HG02870 (cell line): ENCODE results near the gene FBXL13.
"Not testable (repeated sequence)": the region's sequence is repeated elsewhere in the genome, so short reads cannot be mapped to it uniquely, and the experiment has no call there.

Experiments
- ATAC-seq: cut with Tn5 transposase; IDR thresholded peaks from one replicate; pipeline ENCODE4 v1.9.1; 2021; ENCODE audit warnings: mild to moderate bottlenecking, moderate library complexity; ENCODE audit not compliant: unreplicated experiment

FBXL13 gene

DNA sequence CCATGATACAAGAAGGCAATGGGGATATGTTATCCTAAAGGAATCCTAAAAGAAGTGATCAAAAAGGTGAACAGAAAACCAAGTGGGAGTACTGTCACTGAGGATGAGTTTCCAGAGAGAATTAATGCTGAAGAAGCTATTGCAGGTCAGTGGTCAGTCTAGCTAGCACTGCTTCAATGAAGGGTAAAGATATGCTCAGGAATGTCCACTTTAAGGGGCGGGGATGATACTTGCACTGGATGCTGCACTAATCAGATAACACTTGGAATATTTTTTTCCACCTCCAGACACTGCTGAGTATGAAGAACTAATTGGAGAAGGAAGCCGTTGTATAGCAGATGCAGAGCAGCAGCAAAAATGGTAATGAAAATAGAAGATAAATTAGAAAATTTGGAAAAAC lies 86.5 kb downstream of the FBXL13 start:
- no peak for ATAC-seq

DNA sequence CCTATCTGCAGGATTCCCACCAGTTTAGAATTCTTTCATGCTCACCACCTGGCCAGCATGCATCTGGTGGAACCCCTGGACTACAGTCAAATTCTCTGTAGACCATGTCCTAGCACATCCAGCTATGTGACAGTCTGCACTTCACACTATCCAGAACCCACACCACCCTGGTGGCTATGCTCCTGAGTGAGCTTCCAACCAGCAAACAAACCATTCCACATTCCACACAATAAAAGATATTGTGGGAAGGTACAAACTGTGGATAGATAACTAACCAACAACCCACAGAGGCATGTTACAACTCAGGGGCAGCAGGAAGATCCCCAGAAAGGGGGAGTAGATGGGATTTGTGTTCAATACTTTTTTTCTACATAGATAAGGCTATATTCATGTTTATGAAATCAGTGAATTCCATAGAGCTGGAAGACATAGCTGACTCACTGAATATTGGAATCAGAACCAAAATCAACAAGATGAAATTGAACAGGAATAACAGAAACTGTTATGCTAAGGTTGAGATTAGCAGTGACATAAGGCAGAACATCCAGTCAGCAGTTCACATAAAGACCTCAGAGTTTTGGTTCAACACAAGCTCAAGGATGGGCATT lies 89.3 kb downstream of the FBXL13 start:
- ATAC-seq: no peak

DNA sequence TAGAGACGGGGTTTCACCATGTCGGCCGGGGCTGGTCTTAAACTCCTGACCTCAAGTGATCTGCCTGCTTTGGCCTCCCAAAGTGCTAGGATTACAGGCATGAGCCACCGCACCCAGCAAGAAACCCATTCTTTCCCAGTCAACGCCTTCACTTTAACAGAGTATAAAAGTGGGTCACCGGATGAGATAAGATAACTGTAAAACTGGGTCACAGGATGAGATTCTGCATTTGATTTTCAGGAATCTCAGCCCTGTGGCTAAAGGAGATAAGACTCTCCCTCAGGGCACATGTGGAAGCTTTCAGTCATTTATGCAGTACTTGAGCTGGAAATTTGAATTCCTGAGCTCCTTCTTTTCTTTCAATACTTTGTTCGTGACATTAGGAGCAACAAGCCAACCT lies 91.0 kb downstream of the FBXL13 start:
- ATAC-seq: no peak

DNA sequence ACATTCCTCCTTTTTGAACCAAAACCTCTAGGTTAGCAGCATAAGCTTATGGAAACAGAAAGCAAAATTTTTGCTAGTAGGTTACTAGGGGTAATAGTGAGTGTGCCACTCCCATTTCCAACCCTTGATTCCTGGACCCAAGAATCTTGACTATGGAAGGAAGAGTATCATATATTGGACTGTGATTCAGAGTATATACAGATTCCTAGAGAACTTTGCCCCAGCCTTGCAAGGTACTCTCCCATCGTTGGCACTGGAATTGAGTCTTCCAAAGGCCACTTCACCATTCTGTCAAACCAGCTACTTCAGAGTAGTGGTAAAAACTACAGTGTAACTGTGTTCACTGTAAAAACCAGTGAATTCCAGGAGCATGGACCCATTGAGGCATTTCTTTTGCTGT lies 92.4 kb downstream of the FBXL13 start:
- no peak for ATAC-seq

DNA sequence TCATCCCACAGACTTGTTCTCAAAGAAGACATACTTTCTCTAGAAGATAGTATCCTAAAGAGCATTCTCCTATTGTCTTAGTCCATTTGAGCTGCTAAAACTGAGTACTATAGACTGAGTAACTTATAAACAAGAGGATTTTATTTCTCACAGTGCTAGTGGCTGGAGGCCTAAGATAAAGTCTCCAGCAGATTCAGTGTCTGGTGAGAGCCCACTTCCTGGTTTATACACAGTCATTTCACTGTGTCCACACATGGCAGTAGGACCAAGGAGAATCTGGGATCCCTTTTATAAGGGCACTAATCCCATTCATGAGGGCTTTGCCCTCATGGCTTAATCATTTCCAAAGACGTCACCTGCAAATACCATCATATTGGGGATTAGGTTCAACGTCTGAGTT lies 93.1 kb downstream of the FBXL13 start:
- no peak for ATAC-seq

DNA sequence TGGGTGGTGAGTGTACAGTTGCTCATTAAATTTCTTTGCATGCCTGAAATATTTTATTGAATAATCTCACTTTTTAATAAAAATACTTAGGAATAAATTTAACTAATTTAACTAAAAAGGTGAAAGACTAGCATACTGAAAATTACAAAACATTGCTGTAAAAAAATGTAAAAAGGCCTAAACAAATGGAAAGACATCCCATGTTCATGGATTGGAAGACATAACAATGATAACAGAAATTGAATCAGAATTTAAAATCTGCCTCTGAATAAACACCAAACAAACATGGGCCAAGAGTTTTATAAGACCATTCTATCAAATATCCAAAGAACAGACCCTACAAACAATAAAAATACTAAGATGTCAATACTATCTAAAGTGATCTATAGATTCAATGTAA lies 94.9 kb downstream of the FBXL13 start:
- ATAC-seq: no peak

DNA sequence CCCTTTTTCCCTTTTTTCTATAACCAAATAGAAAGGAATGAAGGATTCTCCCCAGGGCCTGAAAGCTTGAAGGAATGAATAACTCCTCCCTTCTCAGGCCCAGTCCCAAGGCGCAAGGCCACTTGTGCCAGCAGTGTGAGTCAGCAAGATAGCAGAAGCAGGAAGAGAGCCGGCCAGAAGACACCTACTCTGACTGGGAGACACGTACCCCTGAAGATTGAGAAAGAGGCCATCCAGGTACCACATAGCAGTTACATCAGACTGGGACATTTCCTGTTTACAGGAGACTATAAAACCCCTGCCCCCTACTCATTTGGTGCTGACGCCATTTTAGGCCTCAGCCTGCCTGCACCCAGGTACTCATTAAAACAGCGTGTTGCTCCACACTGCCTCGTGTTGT lies 96.3 kb downstream of the FBXL13 start:
- no peak for ATAC-seq

DNA sequence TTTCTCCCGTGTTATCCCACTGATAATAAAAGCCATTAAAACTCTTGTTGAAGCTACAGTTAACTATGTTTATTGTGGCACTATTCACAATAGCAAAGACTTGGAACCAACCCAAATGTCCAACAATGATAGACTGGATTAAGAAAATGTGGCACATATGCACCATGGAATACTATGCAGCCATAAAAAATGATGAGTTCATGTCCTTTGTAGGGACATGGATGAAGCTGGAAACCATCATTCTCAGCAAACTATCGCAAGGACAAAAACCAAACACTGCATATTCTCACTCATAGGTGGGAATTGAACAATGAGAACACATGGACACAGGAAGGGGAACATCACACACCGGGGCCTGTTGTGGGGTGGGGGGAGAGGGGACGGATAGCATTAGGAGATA lies 97.0 kb downstream of the FBXL13 start:
- ATAC-seq: not testable (repeated sequence)

DNA sequence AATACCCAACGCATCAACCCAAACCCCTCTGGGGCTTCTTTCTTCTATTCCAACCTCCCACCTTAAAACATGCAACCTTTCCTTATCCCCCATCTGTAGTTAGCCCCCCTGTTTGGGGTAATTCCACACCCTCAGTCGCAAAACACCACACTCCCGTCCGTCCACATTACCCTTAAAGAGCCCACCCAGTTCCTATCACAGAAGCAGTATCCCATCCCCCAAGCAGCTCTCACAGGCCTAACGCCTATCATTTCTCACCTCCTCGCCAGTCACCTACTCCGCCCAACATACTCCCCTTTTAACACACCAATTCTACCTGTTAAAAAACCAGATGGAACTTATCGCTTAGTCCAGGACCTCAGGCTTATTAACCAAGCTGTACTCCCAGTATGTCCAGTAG lies 98.1 kb downstream of the FBXL13 start:
- ATAC-seq: no peak

DNA sequence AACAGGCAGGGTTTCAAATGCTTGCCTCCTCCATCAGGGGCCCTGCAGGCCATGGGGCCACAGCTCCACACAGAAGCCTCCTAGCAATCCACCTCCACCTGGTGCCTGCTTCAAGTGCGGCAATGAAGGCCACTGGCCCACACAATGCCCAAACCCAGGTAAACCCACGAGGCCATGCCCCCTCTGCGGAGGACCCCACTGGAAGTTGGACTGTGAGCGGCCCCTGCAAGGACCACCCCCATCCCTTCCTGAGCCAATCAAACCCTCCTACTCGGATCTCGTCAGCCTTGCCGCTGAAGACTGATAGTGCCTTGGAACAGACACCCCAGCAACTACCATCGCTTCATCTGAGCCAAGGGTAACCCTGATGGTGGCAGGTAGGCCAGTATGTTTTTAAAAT lies 98.7 kb downstream of the FBXL13 start:
- no peak for ATAC-seq

DNA sequence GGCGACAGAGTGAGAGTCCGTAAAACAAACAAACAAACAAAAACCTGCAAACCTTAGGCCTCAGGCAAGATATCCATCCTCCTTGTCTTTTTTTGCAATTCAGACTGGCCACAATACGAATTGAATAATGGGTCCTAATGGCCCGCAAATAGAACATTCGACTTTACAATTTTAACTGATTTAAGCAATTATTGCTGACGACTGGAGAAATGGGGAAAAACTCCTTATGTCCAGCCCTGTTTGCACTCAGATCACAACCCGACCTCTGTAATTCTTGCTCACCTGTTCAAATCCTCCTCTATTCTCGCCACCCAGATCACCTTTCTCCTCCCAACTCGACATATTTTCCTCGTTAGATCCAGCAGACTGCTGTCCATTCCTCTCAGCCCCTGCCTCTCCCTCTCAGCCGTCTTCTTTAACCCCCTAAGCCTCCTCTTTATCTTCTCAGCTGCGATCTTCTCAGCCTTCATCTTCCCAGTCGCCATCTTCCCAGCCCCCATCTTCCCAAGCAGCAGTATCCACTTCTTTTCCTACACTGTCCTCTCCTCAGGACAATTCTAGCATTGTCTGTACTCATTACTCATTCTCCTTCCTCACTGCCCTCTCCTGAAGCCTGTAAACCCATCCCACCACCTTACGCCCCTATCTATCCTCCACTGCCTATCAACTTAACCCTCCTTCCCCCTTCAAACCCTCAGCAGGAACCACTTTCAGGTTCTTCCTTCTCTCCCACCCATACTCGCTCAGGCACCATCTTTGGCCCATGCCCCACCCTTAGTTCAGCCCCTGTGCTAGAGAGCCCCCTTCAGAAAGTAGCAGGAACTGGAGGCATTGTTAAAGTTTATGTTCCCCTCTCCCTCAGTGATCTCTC lies 100.0 kb downstream of the FBXL13 start:
- ATAC-seq: no peak

DNA sequence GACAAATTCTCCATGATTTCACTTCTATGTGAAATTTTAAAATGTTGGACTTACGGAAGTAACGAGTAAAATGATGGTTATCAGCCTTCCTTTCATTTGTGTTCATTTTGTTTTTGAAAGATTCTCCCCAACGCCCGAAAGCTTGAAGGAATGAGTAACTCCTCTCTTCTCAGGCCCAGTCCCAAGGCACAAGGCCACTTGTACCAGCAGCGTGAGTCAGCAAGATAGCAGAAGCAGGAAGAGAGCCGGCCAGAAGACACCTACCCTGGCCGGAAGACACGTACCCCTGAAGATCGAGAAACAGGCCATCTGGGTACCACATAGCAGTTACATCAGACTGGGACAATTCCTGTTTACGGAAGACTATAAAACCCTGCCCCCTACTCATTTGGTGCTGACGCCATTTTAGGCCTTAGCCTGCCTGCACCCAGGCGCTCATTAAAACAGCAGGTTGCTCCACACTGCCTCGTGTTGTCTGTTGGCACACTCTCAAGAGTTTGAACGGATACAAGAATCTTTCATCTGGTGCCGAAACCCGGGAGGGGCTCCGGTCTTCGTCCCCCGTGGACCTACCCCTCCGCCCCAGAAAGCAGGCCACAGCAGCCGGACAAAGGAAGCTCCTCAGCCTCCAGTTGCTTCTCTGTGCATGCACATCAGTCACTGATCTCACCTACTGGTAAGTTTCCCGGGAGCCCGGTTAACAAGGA lies 101.3 kb downstream of the FBXL13 start:
- no peak for ATAC-seq

DNA sequence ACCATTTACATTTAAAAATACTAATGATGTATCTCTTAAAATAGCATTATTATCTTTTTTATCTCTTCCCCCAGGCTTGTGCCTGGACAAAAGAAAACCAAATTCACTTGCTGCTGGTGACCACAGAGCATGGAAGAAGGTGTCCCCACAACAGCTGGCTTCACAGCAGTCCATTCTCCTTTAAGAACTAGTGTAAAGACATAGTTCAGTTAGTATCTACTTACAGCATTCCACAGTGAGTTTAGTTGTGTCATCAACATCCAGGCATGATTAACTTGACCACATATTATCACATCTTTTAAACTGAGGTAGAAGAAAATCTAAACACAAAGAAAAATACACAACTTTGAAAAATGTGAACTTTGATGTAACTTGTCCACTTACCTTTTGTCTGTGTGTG lies 106.8 kb downstream of the FBXL13 start:
- ATAC-seq: no peak

DNA sequence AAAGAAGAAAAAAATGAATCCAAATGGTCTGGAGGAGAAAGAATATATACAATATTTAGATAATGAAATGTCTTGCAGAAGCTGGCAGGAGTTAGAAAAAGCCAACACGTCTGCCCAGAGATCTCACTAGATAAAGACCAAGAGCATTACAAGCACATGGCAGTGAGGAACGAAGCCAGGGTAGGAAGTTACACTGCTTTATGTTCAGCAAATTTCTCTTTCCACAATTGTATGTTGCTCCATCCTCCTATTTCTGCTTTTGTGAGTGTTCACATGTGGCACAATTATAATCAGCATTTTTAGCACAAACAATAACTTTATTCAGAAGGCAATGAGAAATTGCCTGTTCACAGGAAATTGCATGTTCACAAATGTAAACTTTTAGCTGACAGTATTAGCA lies 108.1 kb downstream of the FBXL13 start:
- no peak for ATAC-seq

DNA sequence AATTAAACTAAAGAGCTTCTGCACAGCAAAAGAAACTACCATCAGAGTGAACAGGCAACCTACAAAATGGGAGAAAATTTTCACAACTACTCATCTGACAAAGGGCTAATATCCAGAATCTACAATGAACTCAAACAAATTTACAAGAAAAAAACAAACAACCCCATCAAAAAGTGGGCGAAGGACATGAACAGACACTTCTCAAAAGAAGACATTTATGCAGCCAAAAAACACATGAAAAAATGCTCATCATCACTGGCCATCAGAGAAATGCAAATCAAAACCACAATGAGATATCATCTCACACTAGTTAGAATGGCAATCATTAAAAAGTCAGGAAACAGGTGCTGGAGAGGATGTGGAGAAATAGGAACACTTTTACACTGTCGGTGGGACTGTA lies 112.6 kb downstream of the FBXL13 start:
- ATAC-seq: not testable (repeated sequence)

DNA sequence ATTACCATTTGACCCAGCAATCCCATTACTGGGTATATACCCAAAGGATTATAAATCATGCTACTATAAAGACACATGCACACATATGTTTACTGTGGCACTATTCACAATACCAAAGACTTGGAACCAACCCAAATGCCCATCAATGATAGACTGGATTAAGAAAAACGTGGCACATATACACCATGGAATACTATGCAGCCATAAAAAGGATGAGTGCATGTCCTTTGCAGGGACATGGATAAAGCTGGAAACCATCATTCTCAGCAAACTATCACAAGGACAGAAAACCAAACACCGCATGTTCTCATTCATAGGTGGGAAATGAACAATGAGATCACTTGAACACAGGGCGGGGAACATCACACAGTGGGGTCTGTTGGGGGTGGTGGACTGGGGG lies 116.6 kb downstream of the FBXL13 start:
- not testable (repeated sequence) for ATAC-seq

DNA sequence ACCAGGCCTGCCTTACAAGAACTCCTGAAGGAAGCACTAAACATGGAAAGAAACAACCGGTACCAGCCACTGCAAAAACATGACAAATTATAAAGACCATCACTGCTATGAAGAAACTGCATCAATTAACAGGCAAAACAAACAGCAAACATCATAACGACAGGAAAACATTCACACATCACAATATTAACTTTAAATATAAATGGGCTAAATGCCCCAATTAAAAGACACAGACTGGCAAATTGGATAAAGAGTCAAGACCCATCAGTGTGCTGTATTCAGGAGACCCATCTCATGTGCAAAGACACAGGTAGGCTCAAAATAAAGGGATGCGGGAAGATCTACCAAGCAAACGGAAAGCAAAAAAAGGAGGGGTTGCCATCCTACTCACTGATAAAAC lies 120.2 kb downstream of the FBXL13 start:
- not testable (repeated sequence) for ATAC-seq

DNA sequence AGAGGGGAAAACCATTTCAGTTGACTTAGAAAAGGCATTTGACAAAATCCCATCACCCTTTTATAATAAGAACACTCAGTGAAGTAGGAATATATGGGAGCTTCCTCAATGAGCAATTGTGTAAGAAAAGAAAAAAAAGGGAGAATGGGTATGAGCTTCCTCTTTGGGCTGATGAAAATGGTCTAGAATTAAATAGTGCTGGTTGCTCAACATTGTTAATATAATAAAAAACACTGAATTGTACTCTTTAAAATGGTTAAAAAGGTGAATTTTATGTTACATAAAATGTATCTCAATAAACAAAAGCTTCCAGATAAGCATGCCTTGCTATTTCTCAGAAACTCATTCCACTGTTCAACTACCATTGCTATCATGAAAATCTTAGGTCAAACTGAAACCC lies 121.2 kb downstream of the FBXL13 start:
- no peak for ATAC-seq

DNA sequence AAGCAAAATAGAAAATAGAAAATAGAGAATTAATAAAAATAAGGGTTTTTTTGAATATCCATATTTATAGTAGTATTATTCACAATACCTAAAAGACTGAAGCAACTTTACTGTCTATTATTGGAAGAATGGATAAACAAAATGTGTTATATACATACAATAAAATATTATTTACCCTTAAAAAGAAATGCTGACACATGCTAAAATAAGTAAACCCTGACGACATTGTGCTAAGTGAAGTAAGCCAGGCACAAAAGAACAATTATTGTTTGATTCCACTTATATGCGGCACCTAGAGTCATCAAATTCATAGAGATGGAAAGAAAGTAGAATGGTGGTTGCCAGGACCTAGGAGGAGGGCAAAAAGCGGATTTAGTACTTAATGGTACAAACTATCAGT lies 122.8 kb downstream of the FBXL13 start:
- ATAC-seq: no peak

DNA sequence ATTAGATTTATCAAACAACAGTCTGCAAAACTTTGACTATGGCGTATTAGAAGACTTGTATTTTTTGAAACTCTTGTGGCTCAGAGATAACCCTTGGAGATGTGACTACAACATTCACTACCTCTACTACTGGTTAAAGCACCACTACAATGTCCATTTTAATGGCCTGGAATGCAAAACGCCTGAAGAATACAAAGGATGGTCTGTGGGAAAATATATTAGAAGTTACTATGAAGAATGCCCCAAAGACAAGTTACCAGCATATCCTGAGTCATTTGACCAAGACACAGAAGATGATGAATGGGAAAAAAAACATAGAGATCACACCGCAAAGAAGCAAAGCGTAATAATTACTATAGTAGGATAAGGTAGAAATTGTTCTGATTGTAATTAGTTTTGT lies 130.4 kb downstream of the FBXL13 start:
- ATAC-seq: no peak

DNA sequence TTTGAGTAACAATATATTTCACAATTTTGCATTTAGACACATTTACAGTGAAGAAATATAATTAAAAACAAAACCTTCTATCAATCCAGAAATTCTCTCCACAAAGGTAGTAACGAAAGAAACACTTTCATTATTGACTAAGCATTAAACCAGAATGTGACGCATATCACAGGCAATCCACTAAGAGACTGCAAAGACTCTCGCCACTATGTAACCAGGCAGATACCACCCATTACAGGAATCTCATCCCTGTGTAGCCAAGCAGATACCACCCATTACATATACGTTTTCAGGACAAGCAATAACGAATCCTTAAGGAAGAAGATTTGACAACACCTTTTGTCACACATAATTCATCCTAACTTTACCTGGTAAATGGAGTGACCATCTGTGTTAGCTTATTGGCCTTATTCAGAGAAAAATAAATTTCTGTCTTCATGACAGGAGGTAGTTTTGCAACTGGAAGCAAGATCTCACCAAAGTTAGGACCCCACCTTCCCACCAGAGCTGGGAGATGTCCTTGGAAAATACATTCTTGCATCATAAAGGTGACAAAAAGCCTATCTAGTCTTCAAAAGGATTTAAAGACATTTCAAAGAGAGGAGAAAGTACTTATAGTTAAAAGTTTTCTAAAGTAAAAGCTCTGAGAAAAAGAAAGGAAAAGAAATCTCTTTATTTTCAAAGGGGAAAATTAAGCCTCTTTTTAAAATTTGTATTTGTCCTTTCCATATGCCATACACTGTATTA lies 131.0 kb downstream of the FBXL13 start:
- ATAC-seq: no peak
